Trophoblast cell (in vitro differentiated cells and primary cell): ENCODE data around the gene NDUFA5.
"Not testable (repeated sequence)": the region's sequence is repeated elsewhere in the genome, so short reads cannot be mapped to it uniquely, and the experiment has no call there.

Experiments used
- DNase-seq, 2 donors: peaks; one replicate each; pipeline ENCODE4 v3.0.0-alpha.2; 2016
- H2AFZ ChIP-seq: 2 replicates; pipeline ENCODE4 v1.6.1; 2013; ENCODE audit warnings: low read length, moderate library complexity, mild to moderate bottlenecking; ENCODE audit not compliant: insufficient read depth, poor library complexity
- H2AK5ac ChIP-seq: 2 replicates; pipeline ENCODE4 v1.6.1; 2013; ENCODE audit warnings: mild to moderate bottlenecking, low read length
- H2BK120ac ChIP-seq: 2 replicates; pipeline ENCODE4 v1.6.1; 2013; ENCODE audit warnings: low read length, mild to moderate bottlenecking, moderate library complexity; ENCODE audit not compliant: insufficient read depth, poor library complexity
- H2BK12ac ChIP-seq: 2 replicates; pipeline ENCODE4 v1.6.1; 2013; ENCODE audit warnings: mild to moderate bottlenecking, low read length, moderate library complexity
- H2BK5ac ChIP-seq: 2 replicates; pipeline ENCODE4 v1.6.1; 2013; ENCODE audit warnings: low read length, low read depth, moderate library complexity, mild to moderate bottlenecking; ENCODE audit not compliant: poor library complexity
- H3K14ac ChIP-seq: 2 replicates; pipeline ENCODE4 v1.6.1; 2013; ENCODE audit warnings: mild to moderate bottlenecking, low read length
- H3K18ac ChIP-seq: 2 replicates; pipeline ENCODE4 v1.6.1; 2013; ENCODE audit warnings: mild to moderate bottlenecking, low read length
- H3K23ac ChIP-seq: 2 replicates; pipeline ENCODE4 v1.6.1; 2013; ENCODE audit warnings: low read length
- H3K27ac ChIP-seq: 2 replicates; pipeline ENCODE4 v1.5.1; 2013; ENCODE audit warnings: low read depth, mild to moderate bottlenecking, inconsistent platforms, low read length, moderate library complexity
- H3K27me3 ChIP-seq: 2 replicates; pipeline ENCODE4 v1.6.1; 2013; ENCODE audit warnings: inconsistent platforms, mild to moderate bottlenecking, low read length, moderate library complexity; ENCODE audit not compliant: insufficient read depth
- H3K36me3 ChIP-seq, 2 experiments: 1 replicate in 1 of 2; 2 replicates in 1 of 2; pipeline ENCODE4 v1.6.1; 2013; ENCODE audit warnings: low read length in 2 of 2, mild to moderate bottlenecking in 2 of 2, moderate library complexity in 1 of 2; ENCODE audit not compliant: insufficient read depth in 2 of 2, control insufficient read depth in 1 of 2
- H3K4ac ChIP-seq: 2 replicates; pipeline ENCODE4 v1.6.1; 2013; ENCODE audit warnings: low read depth, mild to moderate bottlenecking, low read length, moderate library complexity
- H3K4me1 ChIP-seq, 2 experiments: 1 replicate in 1 of 2; 2 replicates in 1 of 2; pipeline ENCODE4 v1.6.1; 2013; ENCODE audit warnings: low read length in 2 of 2, mild to moderate bottlenecking in 2 of 2, moderate library complexity in 1 of 2; ENCODE audit not compliant: insufficient read depth in 2 of 2, control insufficient read depth in 1 of 2
- H3K4me2 ChIP-seq: 2 replicates; pipeline ENCODE4 v1.6.1; 2013; ENCODE audit warnings: inconsistent platforms, mild to moderate bottlenecking, low read length, moderate library complexity
- H3K4me3 ChIP-seq: 2 replicates; pipeline ENCODE4 v1.5.1; 2013; ENCODE audit warnings: mild to moderate bottlenecking, low read depth, low read length, inconsistent platforms
- H3K79me1 ChIP-seq: one replicate; pipeline ENCODE4 v1.6.1; 2013; ENCODE audit warnings: low read length
- H3K79me2 ChIP-seq: 2 replicates; pipeline ENCODE4 v1.6.1; 2013; ENCODE audit warnings: low read length, mild to moderate bottlenecking; ENCODE audit not compliant: control insufficient read depth, insufficient read depth, poor library complexity
- H3K9ac ChIP-seq: 2 replicates; pipeline ENCODE4 v1.6.1; 2013; ENCODE audit warnings: mild to moderate bottlenecking, low read length
- H3K9me3 ChIP-seq: 2 replicates; pipeline ENCODE4 v1.6.1; 2013; ENCODE audit warnings: low read depth, mild to moderate bottlenecking, control low read depth, inconsistent platforms, low read length; ENCODE audit not compliant: insufficient read depth
- H4K12ac ChIP-seq: 2 replicates; pipeline ENCODE4 v1.6.1; 2013; ENCODE audit warnings: low read depth, mild to moderate bottlenecking, low read length, moderate library complexity
- H4K8ac ChIP-seq: 2 replicates; pipeline ENCODE4 v1.6.1; 2013; ENCODE audit warnings: low read depth, mild to moderate bottlenecking, low read length, moderate library complexity
- H4K91ac ChIP-seq: one replicate; pipeline ENCODE4 v1.6.1; 2013; ENCODE audit warnings: low read depth, mild to moderate bottlenecking, low read length, moderate library complexity
- WGBS: extraction: QIAGEN DNeasy Blood & Tissue Kit; methylation state at CpG from one replicate; pipeline ENCODE4 v1.1.7; 2013; ENCODE audit warnings: missing lambda C conversion rate; ENCODE audit not compliant: insufficient read length, insufficient coverage; ENCODE audit errors: extremely low coverage; 5-methylcytosine and 5-hydroxymethylcytosine counted together

The NDUFA5 gene

DNA sequence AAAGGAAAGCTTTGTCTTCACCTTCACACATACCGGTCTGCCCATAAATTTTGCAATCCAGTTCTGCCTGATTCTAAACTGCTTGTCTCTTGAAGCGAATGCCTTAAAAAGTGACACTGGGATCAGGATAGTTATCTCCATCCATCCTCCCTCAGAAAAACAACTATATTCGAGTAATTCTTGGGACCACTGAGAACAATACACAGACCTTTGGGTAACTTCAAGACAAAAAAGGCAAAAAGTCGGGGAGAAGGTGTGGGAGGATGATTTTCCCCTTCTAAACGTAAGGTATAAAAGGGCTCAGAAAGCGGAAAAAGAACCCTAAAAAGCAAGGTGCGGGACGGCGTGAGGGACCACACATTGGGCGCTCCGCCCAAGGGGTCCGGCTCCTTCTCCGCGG is 25.3 kb downstream of the NDUFA5 start:
- not testable (repeated sequence) for H2BK120ac ChIP-seq, H3K4me3 ChIP-seq, DNase-seq, H3K79me1 ChIP-seq, H3K4ac ChIP-seq, H3K9me3 ChIP-seq, H4K91ac ChIP-seq, H4K12ac ChIP-seq, H3K27ac ChIP-seq, H3K79me2 ChIP-seq, H3K14ac ChIP-seq, H3K4me1 ChIP-seq, H2BK12ac ChIP-seq, H3K27me3 ChIP-seq, H4K8ac ChIP-seq, H2AFZ ChIP-seq, H2AK5ac ChIP-seq, H2BK5ac ChIP-seq, H3K23ac ChIP-seq, H3K18ac ChIP-seq, H3K9ac ChIP-seq, H3K36me3 ChIP-seq
- no CpG with 5 or more reads among the region's 14 CpGs for WGBS
- H3K4me2 ChIP-seq, result peak overlapping the region; percentile 61

DNA sequence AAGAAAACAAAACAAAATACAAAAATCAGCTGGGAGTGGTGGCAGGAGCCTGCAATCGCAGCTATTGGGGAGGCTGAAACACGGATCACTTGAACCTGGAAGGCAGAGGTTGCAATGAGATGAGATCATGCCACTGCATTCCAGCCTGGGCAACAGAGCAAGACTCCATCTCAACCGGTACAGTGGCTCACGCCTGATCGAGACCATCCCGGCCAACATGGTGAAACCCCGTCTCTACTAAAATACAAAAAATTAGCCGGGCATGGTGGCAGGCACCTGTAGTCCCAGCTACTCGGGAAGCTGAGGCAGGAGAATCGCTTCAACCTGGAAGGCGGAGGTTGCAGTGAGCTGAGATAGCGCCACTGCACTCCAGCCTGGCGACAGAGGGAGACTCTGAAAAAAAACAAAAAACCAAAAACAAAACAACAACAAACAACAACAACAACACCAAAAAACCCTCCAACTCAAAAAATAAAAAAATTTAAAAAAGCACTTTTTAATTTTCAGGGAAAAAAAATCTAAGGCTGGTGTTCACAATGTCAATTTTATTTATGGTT is 27.5 kb downstream of the NDUFA5 start:
- H3K36me3 ChIP-seq, H3K27me3 ChIP-seq, H2BK12ac ChIP-seq, H3K27ac ChIP-seq, H3K23ac ChIP-seq, H3K4me1 ChIP-seq, H4K8ac ChIP-seq, H4K12ac ChIP-seq, H3K4ac ChIP-seq, H3K9ac ChIP-seq, H2BK120ac ChIP-seq, H4K91ac ChIP-seq, H3K79me1 ChIP-seq, H3K79me2 ChIP-seq, H3K9me3 ChIP-seq, H2AFZ ChIP-seq, H3K14ac ChIP-seq, H2BK5ac ChIP-seq, H3K4me2 ChIP-seq, H2AK5ac ChIP-seq, H3K18ac ChIP-seq, DNase-seq, H3K4me3 ChIP-seq: not testable (repeated sequence)
- WGBS, result no CpG with 5 or more reads among the region's 13 CpGs

DNA sequence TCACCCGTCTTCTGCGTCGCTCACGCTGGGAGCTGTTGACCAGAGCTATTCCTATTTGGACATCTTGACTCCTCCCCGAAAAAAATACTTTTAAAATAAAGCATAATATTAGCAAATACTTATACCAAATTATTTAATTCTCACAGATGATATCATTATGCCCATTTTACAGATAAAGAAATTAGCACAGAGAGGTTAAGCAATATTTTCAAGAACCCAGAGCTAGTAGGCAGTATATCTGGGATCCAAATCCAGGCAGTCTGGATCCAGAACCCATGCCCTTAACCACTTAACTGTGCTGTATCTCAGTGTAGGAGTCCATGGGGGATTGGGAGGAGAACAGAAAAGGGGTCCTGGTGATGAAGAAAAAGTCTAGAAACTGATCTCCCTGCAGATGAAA is 29.4 kb downstream of the NDUFA5 start:
- no peak overlapping the region for H4K8ac ChIP-seq
- WGBS, result no CpG with 5 or more reads among the region's 5 CpGs
- H4K91ac ChIP-seq, result no peak overlapping the region
- no peaks in the 10 kb centered on the region for H3K79me1 ChIP-seq
- no peak overlapping the region for H3K18ac ChIP-seq
- no peak overlapping the region for H3K14ac ChIP-seq
- H3K4me3 ChIP-seq, result no peak overlapping the region
- H3K79me2 ChIP-seq, result no peaks in the 10 kb centered on the region
- no peak overlapping the region for H3K27ac ChIP-seq
- no peak overlapping the region for H3K9ac ChIP-seq
- no peak overlapping the region for H3K23ac ChIP-seq
- no peak overlapping the region for H2AFZ ChIP-seq
- H2BK12ac ChIP-seq, result no peak overlapping the region
- no peak overlapping the region for H4K12ac ChIP-seq
- no peaks in the 10 kb centered on the region for H3K4me1 ChIP-seq
- H3K4ac ChIP-seq, result no peak overlapping the region
- H2AK5ac ChIP-seq, result no peak overlapping the region
- H3K36me3 ChIP-seq, result no peaks in the 10 kb centered on the region
- no peak overlapping the region for H2BK120ac ChIP-seq
- no peaks in the 10 kb centered on the region for H3K9me3 ChIP-seq
- DNase-seq, result no peak
- no peak overlapping the region for H3K4me2 ChIP-seq
- no peak overlapping the region for H2BK5ac ChIP-seq
- no peaks in the 10 kb centered on the region for H3K27me3 ChIP-seq

DNA sequence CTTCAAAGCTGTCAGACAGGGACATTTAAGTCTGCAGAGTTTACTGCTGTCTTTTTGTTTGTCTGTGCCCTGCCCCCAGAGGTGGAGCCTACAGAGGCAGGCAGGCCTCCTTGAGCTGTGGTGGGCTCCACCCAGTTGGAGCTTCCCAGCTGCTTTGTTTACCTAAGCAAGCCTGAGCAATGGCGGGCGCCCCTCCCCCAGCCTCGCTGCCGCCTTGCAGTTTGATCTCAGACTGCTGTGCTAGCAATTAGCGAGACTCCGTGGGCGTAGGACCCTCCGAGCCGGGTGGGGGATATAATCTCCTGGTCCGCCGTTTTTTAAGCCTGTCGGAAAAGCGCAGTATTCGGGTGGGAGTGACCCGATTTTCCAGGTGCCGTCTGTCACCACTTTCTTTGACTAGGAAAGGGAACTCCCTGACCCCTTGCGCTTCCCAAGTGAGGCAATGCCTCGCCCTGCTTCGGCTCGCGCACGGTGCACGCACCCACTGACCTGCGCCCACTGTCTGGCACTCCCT is 29.8 kb downstream of the NDUFA5 start:
- not testable (repeated sequence) for H4K91ac ChIP-seq, DNase-seq, H3K4ac ChIP-seq, H2BK12ac ChIP-seq, H3K27me3 ChIP-seq, H3K27ac ChIP-seq, H2AK5ac ChIP-seq, H3K9ac ChIP-seq, H3K9me3 ChIP-seq, H2BK5ac ChIP-seq, H3K4me1 ChIP-seq, H3K4me2 ChIP-seq, H2BK120ac ChIP-seq, H3K14ac ChIP-seq, H3K18ac ChIP-seq, H3K23ac ChIP-seq, H3K79me2 ChIP-seq, H2AFZ ChIP-seq, H3K4me3 ChIP-seq, H3K36me3 ChIP-seq, H3K79me1 ChIP-seq, H4K8ac ChIP-seq
- peak overlapping the region; percentile 43 for H4K12ac ChIP-seq
- WGBS, result no CpG with 5 or more reads among the region's 24 CpGs
